ENCODE results near the gene PDE2A.

Gene PDE2A

GRCh38 chr11:72618803-72619202 is 55.4 kb downstream of the PDE2A start:
- Histone ChIP-seq H4K20me1 (ENCODE audit: insufficient read depth, low read length) (no peaks in the 10 kb centered on the region; the same call in 1 of the 2 replicates), H2AFZ (ENCODE audit: low read depth, low read length) (no peak overlapping the region), H3K9me3 (ENCODE audit: insufficient read depth, low read length) (no peaks in the 10 kb centered on the region), H3K4me3 (ENCODE audit: low read length) (no peak overlapping the region), H3K36me3 (replicated peaks; ENCODE audit: low read depth, low read length) (no peaks in the 10 kb centered on the region), H3K9ac (ENCODE audit: low read length) (no peak overlapping the region), H3K4me1 (ENCODE audit: low read length) (peaks cover 5% of the 10 kb centered on the region; the same call in 1 of the 2 replicates), H3K4me2 (ENCODE audit: low read length) (no peak overlapping the region), H3K27ac (ENCODE audit: low read length) (no peak overlapping the region), H3K27me3 (ENCODE audit: low read depth, low read length) (peaks cover 87% of the 10 kb centered on the region), H3K79me2 (ENCODE audit: low read length) (no peaks in the 10 kb centered on the region)
- TF ChIP-seq EZH2phosphoT487 (IDR thresholded peaks at IDR 0.05; ENCODE audit: low read depth), result no peak
- no peak for TF ChIP-seq CTCF (IDR thresholded peaks at IDR 0.05; ENCODE audit: low read depth, low read length)

GRCh38 chr11:72617080-72617762 is 57.0 kb downstream of the PDE2A start:
- H2AFZ ChIP-seq (ENCODE audit: low read depth, low read length), result no peak overlapping the region
- H3K36me3 ChIP-seq (replicated peaks; ENCODE audit: low read depth, low read length), result no peaks in the 10 kb centered on the region
- peaks cover 83% of the 10 kb centered on the region for H3K27me3 ChIP-seq (ENCODE audit: low read depth, low read length)
- H4K20me1 ChIP-seq (ENCODE audit: insufficient read depth, low read length), result no peaks in the 10 kb centered on the region; the same call in none of the 2 replicates
- H3K9me3 ChIP-seq (ENCODE audit: insufficient read depth, low read length), result no peaks in the 10 kb centered on the region
- no peak overlapping the region for H3K9ac ChIP-seq (ENCODE audit: low read length)
- no peak overlapping the region for H3K4me2 ChIP-seq (ENCODE audit: low read length)
- peaks cover 5% of the 10 kb centered on the region; the same call in 1 of the 2 replicates for H3K4me1 ChIP-seq (ENCODE audit: low read length)
- H3K79me2 ChIP-seq (ENCODE audit: low read length), result no peaks in the 10 kb centered on the region
- TF ChIP-seq EZH2phosphoT487 (IDR thresholded peaks at IDR 0.05; ENCODE audit: low read depth), result no peak
- no peak for TF ChIP-seq CTCF (IDR thresholded peaks at IDR 0.05; ENCODE audit: low read depth, low read length)
- no peak overlapping the region for H3K27ac ChIP-seq (ENCODE audit: low read length)
- H3K4me3 ChIP-seq (ENCODE audit: low read length), result no peak overlapping the region

GRCh38 chr11:72616655-72617054 is 57.6 kb downstream of the PDE2A start:
- H4K20me1 ChIP-seq (ENCODE audit: insufficient read depth, low read length), result no peaks in the 10 kb centered on the region; the same call in none of the 2 replicates
- no peak overlapping the region for H3K9ac ChIP-seq (ENCODE audit: low read length)
- peaks cover 83% of the 10 kb centered on the region for H3K27me3 ChIP-seq (ENCODE audit: low read depth, low read length)
- TF ChIP-seq EZH2phosphoT487 (IDR thresholded peaks at IDR 0.05; ENCODE audit: low read depth) (no peak), CTCF (IDR thresholded peaks at IDR 0.05; ENCODE audit: low read depth, low read length) (no peak)
- H3K4me3 ChIP-seq (ENCODE audit: low read length), result no peak overlapping the region
- no peaks in the 10 kb centered on the region for H3K36me3 ChIP-seq (replicated peaks; ENCODE audit: low read depth, low read length)
- H3K9me3 ChIP-seq (ENCODE audit: insufficient read depth, low read length), result no peaks in the 10 kb centered on the region
- H2AFZ ChIP-seq (ENCODE audit: low read depth, low read length), result no peak overlapping the region
- H3K27ac ChIP-seq (ENCODE audit: low read length), result no peak overlapping the region
- H3K79me2 ChIP-seq (ENCODE audit: low read length), result no peaks in the 10 kb centered on the region
- H3K4me2 ChIP-seq (ENCODE audit: low read length), result no peak overlapping the region
- peaks cover 5% of the 10 kb centered on the region; the same call in 1 of the 2 replicates for H3K4me1 ChIP-seq (ENCODE audit: low read length)

GRCh38 chr11:72615329-72615728 is 58.9 kb downstream of the PDE2A start:
- Histone ChIP-seq H2AFZ (ENCODE audit: low read depth, low read length) (no peak overlapping the region), H3K79me2 (ENCODE audit: low read length) (no peaks in the 10 kb centered on the region), H3K27me3 (ENCODE audit: low read depth, low read length) (peaks cover 84% of the 10 kb centered on the region), H3K4me2 (ENCODE audit: low read length) (no peak overlapping the region), H3K36me3 (replicated peaks; ENCODE audit: low read depth, low read length) (no peaks in the 10 kb centered on the region), H3K9me3 (ENCODE audit: insufficient read depth, low read length) (no peaks in the 10 kb centered on the region), H3K4me3 (ENCODE audit: low read length) (no peak overlapping the region), H3K4me1 (ENCODE audit: low read length) (peaks cover 5% of the 10 kb centered on the region; the same call in 1 of the 2 replicates), H3K9ac (ENCODE audit: low read length) (no peak overlapping the region), H3K27ac (ENCODE audit: low read length) (no peak overlapping the region), H4K20me1 (ENCODE audit: insufficient read depth, low read length) (no peaks in the 10 kb centered on the region; the same call in none of the 2 replicates)
- TF ChIP-seq EZH2phosphoT487 (IDR thresholded peaks at IDR 0.05; ENCODE audit: low read depth) (no peak), CTCF (IDR thresholded peaks at IDR 0.05; ENCODE audit: low read depth, low read length) (no peak)
